Medulla oblongata (tissue), 1 donor: ENCODE measurements around the gene EML3.
A peak's percentile ranks its signal among the peaks of the same experiment; 100 is the strongest.
"Not testable (repeated sequence)": the region's sequence is repeated elsewhere in the genome, so short reads cannot be mapped to it uniquely, and the experiment has no call there.

Source experiments
- DNase-seq: peaks from one replicate; pipeline ENCODE4 v3.0.0-alpha.2; 2015; ENCODE audit errors: extremely low spot score

The EML3 gene

GRCh38 chr11:62571493-62571892, 41.1 kb downstream of the EML3 start:
- DNase-seq = not testable (repeated sequence)

- not testable (repeated sequence) for DNase-seq
Measured at GRCh38 chr11:62570903-62571302, 41.7 kb downstream of the EML3 start.

GRCh38 chr11:62569611-62570010, 43.0 kb downstream of the EML3 start:
- DNase-seq = no peak

GRCh38 chr11:62567018-62567633, 45.4 kb downstream of the EML3 start:
- no peak for DNase-seq

GRCh38 chr11:62566247-62566646, 46.3 kb downstream of the EML3 start:
- DNase-seq = no peak

GRCh38 chr11:62565100-62565802, 47.3 kb downstream of the EML3 start:
- DNase-seq = no peak

GRCh38 chr11:62561677-62562230, 50.8 kb downstream of the EML3 start:
- DNase-seq = not testable (repeated sequence)

- peak; percentile 75 for DNase-seq
Measured at GRCh38 chr11:62560566-62561103, 51.9 kb downstream of the EML3 start.

- not testable (repeated sequence) for DNase-seq
Measured at GRCh38 chr11:62559626-62560025, 52.9 kb downstream of the EML3 start.

GRCh38 chr11:62559204-62559603, 53.4 kb downstream of the EML3 start:
- DNase-seq = no peak

GRCh38 chr11:62558669-62559068, 53.9 kb downstream of the EML3 start:
- DNase-seq = no peak

GRCh38 chr11:62556875-62557631, 55.5 kb downstream of the EML3 start:
- no peak for DNase-seq

GRCh38 chr11:62556108-62556874, 56.3 kb downstream of the EML3 start:
- peak; percentile 86 for DNase-seq

- peak; percentile 65 for DNase-seq
Measured at GRCh38 chr11:62555464-62556107, 57.0 kb downstream of the EML3 start.

- DNase-seq = no peak
Measured at GRCh38 chr11:62554387-62555167, 58.0 kb downstream of the EML3 start.

- no peak for DNase-seq
Measured at GRCh38 chr11:62553839-62554361, 58.7 kb downstream of the EML3 start.

GRCh38 chr11:62553080-62553838, 59.3 kb downstream of the EML3 start:
- DNase-seq = peak; percentile 66

GRCh38 chr11:62552485-62553079, 60.0 kb downstream of the EML3 start:
- no peak for DNase-seq
